Measurements from ENCODE around the gene CCDC120. TPM values are rescaled to one million over a fixed set of nuclear protein-coding genes. Genes with fewer than 3 reads are reported as not detected.
A peak's percentile ranks its signal among the peaks of the same experiment; 100 is the strongest.

CCDC120 gene
- polyA plus RNA-seq, 1 donor from 2014 or later = 1.2 TPM

GRCh38 chrX:49103637-49104036 lies 44.8 kb downstream of the CCDC120 start:
- H3K4me1 Mint-ChIP-seq = peaks cover 0 to 10% (median 4%) of the 10 kb centered on the region in 3 donors
- no peaks in the 10 kb centered on the region for H3K9me3 Mint-ChIP-seq
- H3K36me3 Mint-ChIP-seq = no peaks in the 10 kb centered on the region
- H3K27me3 Mint-ChIP-seq = no peaks in the 10 kb centered on the region
- no peak overlapping the region for H3K4me3 Mint-ChIP-seq
- H3K27ac Mint-ChIP-seq = no peak overlapping the region

- H3K4me3 Mint-ChIP-seq = no peak overlapping the region
- H3K27me3 Mint-ChIP-seq = no peaks in the 10 kb centered on the region
- no peaks in the 10 kb centered on the region for H3K36me3 Mint-ChIP-seq
- H3K9me3 Mint-ChIP-seq = no peaks in the 10 kb centered on the region
- H3K4me1 Mint-ChIP-seq = peaks cover 0 to 6% (median 1%) of the 10 kb centered on the region in 3 donors
- H3K27ac Mint-ChIP-seq = peak overlapping the region in 1 of 3 donors; percentile 14
Observed at GRCh38 chrX:49106296-49106695, 47.5 kb downstream of the CCDC120 start.

GRCh38 chrX:49106930-49107329 lies 48.1 kb downstream of the CCDC120 start:
- H3K4me1 Mint-ChIP-seq = peaks cover 0 to 3% (median 0%) of the 10 kb centered on the region in 3 donors
- H3K4me3 Mint-ChIP-seq = no peak overlapping the region
- H3K27me3 Mint-ChIP-seq = no peaks in the 10 kb centered on the region
- H3K27ac Mint-ChIP-seq = peak overlapping the region in 1 of 3 donors; percentile 14
- H3K9me3 Mint-ChIP-seq = no peaks in the 10 kb centered on the region
- H3K36me3 Mint-ChIP-seq = no peaks in the 10 kb centered on the region

GRCh38 chrX:49108641-49109040 lies 49.8 kb downstream of the CCDC120 start:
- H3K27me3 Mint-ChIP-seq = no peaks in the 10 kb centered on the region
- H3K27ac Mint-ChIP-seq = peak overlapping the region in 1 of 3 donors; percentile 19

GRCh38 chrX:49110417-49110816 lies 51.6 kb downstream of the CCDC120 start:
- Mint-ChIP-seq H3K27ac (no peak overlapping the region), H3K9me3 (no peaks in the 10 kb centered on the region)

More at GRCh38 chrX:49108641-49109040, 49.8 kb downstream of the CCDC120 start:
- Mint-ChIP-seq H3K9me3 (no peaks in the 10 kb centered on the region), H3K36me3 (no peaks in the 10 kb centered on the region), H3K4me1 (peaks cover 0 to 3% (median 0%) of the 10 kb centered on the region in 3 donors), H3K4me3 (no peak overlapping the region)

GRCh38 chrX:49111791-49112190 lies 53.0 kb downstream of the CCDC120 start:
- Mint-ChIP-seq H3K27me3 (no peaks in the 10 kb centered on the region), H3K4me3 (no peak overlapping the region), H3K27ac (no peak overlapping the region), H3K4me1 (peaks cover 0 to 2% (median 0%) of the 10 kb centered on the region in 3 donors), H3K9me3 (no peaks in the 10 kb centered on the region), H3K36me3 (no peaks in the 10 kb centered on the region)

More at GRCh38 chrX:49110417-49110816, 51.6 kb downstream of the CCDC120 start:
- H3K36me3 Mint-ChIP-seq = no peaks in the 10 kb centered on the region
- peaks cover 0 to 3% (median 0%) of the 10 kb centered on the region in 3 donors for H3K4me1 Mint-ChIP-seq
- peak overlapping the region in 1 of 4 donors; percentile 65 for H3K4me3 Mint-ChIP-seq
- no peaks in the 10 kb centered on the region for H3K27me3 Mint-ChIP-seq

GRCh38 chrX:49116076-49116475 lies 57.3 kb downstream of the CCDC120 start:
- H3K9me3 Mint-ChIP-seq = no peaks in the 10 kb centered on the region
- peaks cover 3% of the 10 kb centered on the region for H3K36me3 Mint-ChIP-seq
- H3K27me3 Mint-ChIP-seq = no peaks in the 10 kb centered on the region
- H3K4me3 Mint-ChIP-seq = peak overlapping the region in 1 of 4 donors; percentile 18
- peak overlapping the region in 1 of 3 donors; percentile 8 for H3K27ac Mint-ChIP-seq
- peaks cover 0 to 4% (median 2%) of the 10 kb centered on the region in 3 donors for H3K4me1 Mint-ChIP-seq

GRCh38 chrX:49116716-49117115 lies 57.9 kb downstream of the CCDC120 start:
- Mint-ChIP-seq H3K4me1 (peaks cover 0 to 4% (median 3%) of the 10 kb centered on the region in 3 donors), H3K36me3 (peaks cover 3% of the 10 kb centered on the region), H3K4me3 (peak overlapping the region in 1 of 4 donors; percentile 24), H3K27ac (no peak overlapping the region), H3K27me3 (no peaks in the 10 kb centered on the region), H3K9me3 (no peaks in the 10 kb centered on the region)

- H3K27ac Mint-ChIP-seq = peak overlapping the region in 1 of 3 donors; percentile 16
- peaks cover 5% of the 10 kb centered on the region for H3K36me3 Mint-ChIP-seq
- no peaks in the 10 kb centered on the region for H3K9me3 Mint-ChIP-seq
- H3K4me1 Mint-ChIP-seq = peaks cover 0 to 4% (median 3%) of the 10 kb centered on the region in 3 donors
- H3K4me3 Mint-ChIP-seq = peak overlapping the region in 1 of 4 donors; percentile 77
- H3K27me3 Mint-ChIP-seq = no peaks in the 10 kb centered on the region
Observed at GRCh38 chrX:49117581-49117980, 58.8 kb downstream of the CCDC120 start.

Other genes starting within 250 kb of the CCDC120 start
- gene ERAS, start 232.5 kb upstream of the CCDC120 start, polyA plus RNA-seq = not detected
- gene PCSK1N, start 223.4 kb upstream of the CCDC120 start, polyA plus RNA-seq = 0.51 TPM
- 90.3 TPM for gene TIMM17B, start 161.2 kb upstream of the CCDC120 start, polyA plus RNA-seq
- 99.8 TPM for gene PQBP1, start 161.1 kb upstream of the CCDC120 start, polyA plus RNA-seq
- gene SLC35A2, start 147.4 kb upstream of the CCDC120 start, polyA plus RNA-seq = 9.6 TPM
- 216 TPM for gene PIM2, start 140.0 kb upstream of the CCDC120 start, polyA plus RNA-seq
- 30.2 TPM for gene OTUD5, start 101.4 kb upstream of the CCDC120 start, polyA plus RNA-seq
- gene KCND1, start 87.2 kb upstream of the CCDC120 start, polyA plus RNA-seq = 0.13 TPM
- gene GRIPAP1, start 56.7 kb upstream of the CCDC120 start, polyA plus RNA-seq = 22.5 TPM
- gene TFE3, start 15.6 kb upstream of the CCDC120 start, polyA plus RNA-seq = 6.7 TPM
- gene PRAF2, start 15.0 kb downstream of the CCDC120 start, polyA plus RNA-seq = 37.6 TPM
- 58.3 TPM for gene WDR45, start 20.9 kb downstream of the CCDC120 start, polyA plus RNA-seq
- gene GPKOW, start 64.7 kb downstream of the CCDC120 start, polyA plus RNA-seq = 27.3 TPM
- 0.49 TPM for gene MAGIX, start 103.8 kb downstream of the CCDC120 start, polyA plus RNA-seq
- gene PLP2, start 112.9 kb downstream of the CCDC120 start, polyA plus RNA-seq = 292 TPM
- 9.5 TPM for gene PRICKLE3, start 127.4 kb downstream of the CCDC120 start, polyA plus RNA-seq
- gene SYP, start 141.2 kb downstream of the CCDC120 start, polyA plus RNA-seq = 1.1 TPM
- not detected for gene CACNA1F, start 174.3 kb downstream of the CCDC120 start, polyA plus RNA-seq
- gene CCDC22, start 176.5 kb downstream of the CCDC120 start, polyA plus RNA-seq = 24.3 TPM
- 0.09 TPM for gene FOXP3, start 205.7 kb downstream of the CCDC120 start, polyA plus RNA-seq
- gene PPP1R3F, start 210.8 kb downstream of the CCDC120 start, polyA plus RNA-seq = 3.1 TPM
- gene GAGE10, start 244.6 kb downstream of the CCDC120 start, polyA plus RNA-seq = not detected